Right atrium auricular region (tissue), 2 donors: ENCODE results near the gene TMC1. TPM values are rescaled to one million over a fixed set of nuclear protein-coding genes. Genes with fewer than 3 reads are reported as not detected.

Experiments used
- DNase-seq: peaks from one replicate; pipeline ENCODE4 v3.0.0-alpha.2; 2019; ENCODE audit warnings: low spot score
- H3K27ac ChIP-seq, 2 donors: fragments of 200-600 bp; sonication (generic); 1 replicate in 1 of 2; 2 replicates in 1 of 2; pipeline ENCODE4 v1.5.1; 2016 to 2019
- H3K27me3 ChIP-seq, 2 donors: fragments of 200-600 bp; sonication (generic); one replicate each; pipeline versions ENCODE4 v1.5.1 to v1.6.0; 2017 to 2019
- H3K36me3 ChIP-seq: fragments of 200-600 bp; sonication (generic); one replicate; pipeline ENCODE4 v1.5.1; 2016
- H3K4me1 ChIP-seq, 2 donors: fragments of 200-600 bp; sonication (generic); one replicate each; pipeline versions ENCODE4 v1.5.1 to v1.6.0; 2017 to 2019
- H3K4me3 ChIP-seq, 2 donors: fragments of 200-600 bp; sonication (generic); 1 replicate in 1 of 2; 2 replicates in 1 of 2; pipeline ENCODE4 v1.5.1; 2017 to 2019; ENCODE audit warnings: mild to moderate bottlenecking in 1 of 2, moderate library complexity in 1 of 2
- H3K9me3 ChIP-seq, 2 donors: fragments of 200-600 bp; sonication (generic); one replicate each; pipeline ENCODE4 v1.5.1; 2019
- total RNA-seq, 2 donors: library from RNA; depleted of rRNA; stranded (reverse); fragments of >200 nt; gene quantifications; one replicate each; pipeline ENCODE4 v1.1.0, GENCODE V29; 2016
- TF ChIP-seq, protein P1 (sequence below), 2 donors: fragments of 200-600 bp; sonication (generic); IDR thresholded peaks; one replicate each; pipeline ENCODE4 v1.5.1; 2019; ENCODE audit warnings: antibody characterized with exemption in 2 of 2

TMC1 gene
- total RNA-seq, 2 donors from 2014 or later: not detected

GRCh38 chr9:72695365-72695764 is 174.0 kb downstream of the TMC1 start:
- Histone ChIP-seq H3K27me3 (no peaks in the 10 kb centered on the region), H3K4me1 (no peaks in the 10 kb centered on the region), H3K36me3 (no peaks in the 10 kb centered on the region), H3K27ac (no peak overlapping the region), H3K9me3 (no peaks in the 10 kb centered on the region), H3K4me3 (no peak overlapping the region)
- TF ChIP-seq, protein P1, sequence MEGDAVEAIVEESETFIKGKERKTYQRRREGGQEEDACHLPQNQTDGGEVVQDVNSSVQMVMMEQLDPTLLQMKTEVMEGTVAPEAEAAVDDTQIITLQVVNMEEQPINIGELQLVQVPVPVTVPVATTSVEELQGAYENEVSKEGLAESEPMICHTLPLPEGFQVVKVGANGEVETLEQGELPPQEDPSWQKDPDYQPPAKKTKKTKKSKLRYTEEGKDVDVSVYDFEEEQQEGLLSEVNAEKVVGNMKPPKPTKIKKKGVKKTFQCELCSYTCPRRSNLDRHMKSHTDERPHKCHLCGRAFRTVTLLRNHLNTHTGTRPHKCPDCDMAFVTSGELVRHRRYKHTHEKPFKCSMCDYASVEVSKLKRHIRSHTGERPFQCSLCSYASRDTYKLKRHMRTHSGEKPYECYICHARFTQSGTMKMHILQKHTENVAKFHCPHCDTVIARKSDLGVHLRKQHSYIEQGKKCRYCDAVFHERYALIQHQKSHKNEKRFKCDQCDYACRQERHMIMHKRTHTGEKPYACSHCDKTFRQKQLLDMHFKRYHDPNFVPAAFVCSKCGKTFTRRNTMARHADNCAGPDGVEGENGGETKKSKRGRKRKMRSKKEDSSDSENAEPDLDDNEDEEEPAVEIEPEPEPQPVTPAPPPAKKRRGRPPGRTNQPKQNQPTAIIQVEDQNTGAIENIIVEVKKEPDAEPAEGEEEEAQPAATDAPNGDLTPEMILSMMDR (IDR thresholded peaks at IDR 0.05): no peak
- no peak for DNase-seq

- DNase-seq: no peak
- Histone ChIP-seq H3K9me3 (no peaks in the 10 kb centered on the region), H3K4me1 (no peaks in the 10 kb centered on the region), H3K27ac (no peak overlapping the region), H3K4me3 (no peak overlapping the region), H3K36me3 (no peaks in the 10 kb centered on the region), H3K27me3 (no peaks in the 10 kb centered on the region)
- TF ChIP-seq, protein P1 (IDR thresholded peaks at IDR 0.05): no peak
These were observed 175.1 kb downstream of the TMC1 start for GRCh38 chr9:72696511-72696910.

DNA sequence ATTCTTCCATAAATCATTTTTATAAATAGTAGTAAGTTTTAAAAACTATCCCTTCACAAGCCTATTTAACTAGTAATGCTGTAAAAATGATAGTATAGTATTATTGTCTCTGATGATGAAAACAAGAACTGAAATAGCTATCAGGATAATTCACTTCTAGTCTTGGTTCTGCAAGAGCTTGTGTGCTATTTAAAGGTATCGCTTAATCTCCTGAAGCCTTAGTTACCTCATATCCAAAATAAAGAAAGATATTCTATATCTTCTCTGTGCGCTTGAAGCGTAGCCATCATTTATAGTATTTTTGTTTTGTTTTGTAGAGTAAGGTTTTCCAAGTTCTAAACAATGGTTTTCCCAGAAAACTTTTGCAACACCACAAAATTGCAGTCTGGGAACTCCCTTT is 180.1 kb downstream of the TMC1 start:
- TF ChIP-seq, protein P1 (IDR thresholded peaks at IDR 0.05): no peak

DNA sequence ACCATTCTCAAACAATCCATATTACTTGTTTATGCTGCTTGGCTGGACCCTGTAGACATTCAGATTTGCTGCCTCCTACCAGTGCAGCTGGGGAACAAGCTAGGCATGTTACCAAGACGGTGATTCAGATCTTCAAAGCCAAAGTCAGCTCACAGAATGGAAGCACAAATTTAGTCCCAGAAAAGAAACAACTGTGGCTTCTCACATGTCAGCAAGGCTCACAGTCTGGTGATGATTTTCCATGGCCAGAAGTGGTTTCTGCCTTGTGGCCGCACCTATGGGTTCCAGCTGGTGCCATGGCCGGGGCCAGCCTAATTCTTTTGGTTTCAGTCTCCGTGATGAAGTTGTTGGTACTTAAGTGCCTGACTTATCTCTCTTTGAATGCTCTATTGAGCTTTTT is 182.2 kb downstream of the TMC1 start:
- DNase-seq: no peak
- H3K4me1 ChIP-seq: no peaks in the 10 kb centered on the region
- H3K36me3 ChIP-seq: no peaks in the 10 kb centered on the region
- no peak overlapping the region for H3K4me3 ChIP-seq
- TF ChIP-seq, protein P1 (IDR thresholded peaks at IDR 0.05): no peak
- H3K9me3 ChIP-seq: no peaks in the 10 kb centered on the region
- no peak overlapping the region for H3K27ac ChIP-seq
- H3K27me3 ChIP-seq: no peaks in the 10 kb centered on the region

More for the DNA sequence above, 180.1 kb downstream of the TMC1 start:
- no peak overlapping the region for H3K4me3 ChIP-seq
- no peaks in the 10 kb centered on the region for H3K27me3 ChIP-seq
- no peak for DNase-seq
- H3K36me3 ChIP-seq: no peaks in the 10 kb centered on the region
- H3K27ac ChIP-seq: no peak overlapping the region
- no peaks in the 10 kb centered on the region for H3K4me1 ChIP-seq
- H3K9me3 ChIP-seq: no peaks in the 10 kb centered on the region

DNA sequence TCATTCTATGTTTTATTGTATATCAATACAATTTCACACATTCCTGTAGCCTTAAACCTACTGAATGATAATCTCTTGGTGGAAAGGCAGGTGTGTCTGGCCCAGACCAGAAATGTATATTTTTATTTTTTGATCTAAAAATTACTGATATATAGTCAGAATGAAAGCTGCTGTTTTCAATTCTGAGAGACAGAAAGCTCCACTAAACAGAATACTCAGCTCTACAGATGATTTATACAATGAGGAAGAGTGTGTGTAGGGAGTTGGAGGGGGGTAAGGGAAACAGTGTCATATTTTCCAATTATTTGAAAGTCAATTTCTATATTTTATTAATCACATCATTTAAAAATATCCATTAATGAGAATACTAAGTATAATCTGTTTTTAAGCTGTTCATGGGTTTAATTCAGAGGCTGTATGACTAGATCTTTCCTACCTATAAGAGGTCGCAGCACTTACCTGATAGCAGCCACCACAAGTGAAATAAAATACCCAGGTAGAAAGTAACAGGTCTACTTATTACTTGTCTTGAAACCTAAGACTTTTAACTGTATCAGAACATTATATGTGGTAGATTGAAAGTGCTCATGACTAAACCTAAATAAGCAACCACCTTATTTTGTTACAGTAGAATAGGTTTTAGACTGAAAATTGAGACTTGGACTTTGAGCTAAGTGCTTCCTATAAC is 183.4 kb downstream of the TMC1 start:
- DNase-seq: no peak
- Histone ChIP-seq H3K4me1 (no peaks in the 10 kb centered on the region), H3K36me3 (no peaks in the 10 kb centered on the region), H3K27me3 (no peaks in the 10 kb centered on the region), H3K9me3 (no peaks in the 10 kb centered on the region), H3K4me3 (no peak overlapping the region), H3K27ac (no peak overlapping the region)
- TF ChIP-seq, protein P1 (IDR thresholded peaks at IDR 0.05): no peak

- H3K27ac ChIP-seq: no peak overlapping the region
- TF ChIP-seq, protein P1 (IDR thresholded peaks at IDR 0.05): no peak
- H3K9me3 ChIP-seq: no peaks in the 10 kb centered on the region
- no peaks in the 10 kb centered on the region for H3K36me3 ChIP-seq
- no peaks in the 10 kb centered on the region for H3K27me3 ChIP-seq
- no peaks in the 10 kb centered on the region for H3K4me1 ChIP-seq
- H3K4me3 ChIP-seq: no peak overlapping the region
- DNase-seq: no peak
These were observed 197.1 kb downstream of the TMC1 start for GRCh38 chr9:72718503-72718902.
